HG03108 (cell line): ENCODE data around the gene KRTAP12-3.
"Not testable (repeated sequence)": the region's sequence is repeated elsewhere in the genome, so short reads cannot be mapped to it uniquely, and the experiment has no call there.

Experiments used
- ATAC-seq: cut with Tn5 transposase; IDR thresholded peaks from one replicate; pipeline ENCODE4 v1.9.1; 2021; ENCODE audit warnings: moderate library complexity; ENCODE audit not compliant: unreplicated experiment

The KRTAP12-3 gene

DNA sequence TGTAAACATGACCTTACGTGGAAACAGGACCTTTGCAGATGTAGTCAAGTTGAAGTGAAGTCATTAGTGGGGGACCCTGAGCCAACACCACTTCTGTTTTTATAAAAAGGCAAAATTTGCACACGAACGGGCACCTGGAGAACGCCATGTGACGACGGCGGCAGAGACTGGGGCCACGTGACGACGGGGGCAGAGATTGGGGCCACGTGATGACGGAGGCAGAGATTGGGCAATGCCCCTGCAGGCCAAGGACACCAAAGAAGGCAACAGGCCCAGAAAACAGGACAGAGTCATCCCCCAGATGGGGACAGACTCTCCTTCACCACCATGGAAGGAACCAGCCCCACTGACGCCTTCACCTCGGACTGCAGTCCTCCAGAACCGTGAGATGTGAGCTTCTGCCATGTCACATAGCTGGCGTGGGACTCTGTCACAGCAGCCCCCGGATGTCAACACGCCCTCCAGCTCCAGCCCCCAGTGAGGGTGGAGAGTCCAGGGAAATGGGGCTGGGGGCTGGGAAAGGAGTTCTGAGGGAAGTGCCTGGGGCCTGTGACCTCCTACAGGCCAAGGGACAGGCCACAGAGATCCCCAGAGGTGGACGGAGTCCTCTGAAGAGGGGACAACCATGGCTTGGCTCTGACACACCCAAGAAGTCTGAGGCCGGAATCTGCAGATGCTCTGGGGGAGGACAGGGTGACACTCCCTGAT is 7.3 kb upstream of the KRTAP12-3 start:
- ATAC-seq: no peak

DNA sequence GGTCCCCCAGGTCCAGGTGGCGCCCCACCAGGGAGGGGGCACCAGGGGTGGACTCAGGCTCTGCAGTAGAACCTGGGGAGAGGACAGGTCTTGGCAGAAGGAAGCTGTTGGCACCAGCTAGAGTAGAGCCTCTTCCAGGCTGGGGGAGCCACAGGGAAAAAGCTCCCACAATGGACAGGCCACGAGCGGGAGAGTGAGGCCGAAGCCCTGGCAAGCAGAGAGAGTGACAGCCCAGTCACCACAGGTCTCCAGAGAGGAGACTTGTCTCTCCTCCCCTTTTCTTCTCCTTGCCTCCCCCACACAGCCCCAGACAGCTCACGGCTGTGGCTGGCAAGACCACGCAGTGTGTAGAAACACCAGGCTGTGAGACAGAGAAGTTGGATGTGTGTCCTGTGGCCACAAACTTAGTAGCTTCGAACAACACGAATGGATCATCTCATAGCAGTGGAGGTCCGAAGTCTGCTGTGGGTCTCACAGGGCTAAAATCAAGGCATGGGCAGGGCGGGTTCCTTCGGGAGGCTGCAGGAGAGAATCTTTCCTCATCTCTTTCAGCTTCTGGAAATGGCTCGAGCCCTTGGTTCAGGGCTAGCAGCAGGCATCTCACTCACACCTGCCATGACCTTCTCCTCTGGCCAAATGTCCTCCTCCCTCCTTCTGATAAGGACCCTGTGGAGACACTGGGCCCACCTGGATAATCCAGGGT is 6.6 kb upstream of the KRTAP12-3 start:
- ATAC-seq: no peak

- ATAC-seq: no peak
Observed at GRCh38 chr21:44653123-44653522, 4.6 kb upstream of the KRTAP12-3 start.

- ATAC-seq: no peak
Observed at GRCh38 chr21:44653656-44654575, 3.8 kb upstream of the KRTAP12-3 start.

DNA sequence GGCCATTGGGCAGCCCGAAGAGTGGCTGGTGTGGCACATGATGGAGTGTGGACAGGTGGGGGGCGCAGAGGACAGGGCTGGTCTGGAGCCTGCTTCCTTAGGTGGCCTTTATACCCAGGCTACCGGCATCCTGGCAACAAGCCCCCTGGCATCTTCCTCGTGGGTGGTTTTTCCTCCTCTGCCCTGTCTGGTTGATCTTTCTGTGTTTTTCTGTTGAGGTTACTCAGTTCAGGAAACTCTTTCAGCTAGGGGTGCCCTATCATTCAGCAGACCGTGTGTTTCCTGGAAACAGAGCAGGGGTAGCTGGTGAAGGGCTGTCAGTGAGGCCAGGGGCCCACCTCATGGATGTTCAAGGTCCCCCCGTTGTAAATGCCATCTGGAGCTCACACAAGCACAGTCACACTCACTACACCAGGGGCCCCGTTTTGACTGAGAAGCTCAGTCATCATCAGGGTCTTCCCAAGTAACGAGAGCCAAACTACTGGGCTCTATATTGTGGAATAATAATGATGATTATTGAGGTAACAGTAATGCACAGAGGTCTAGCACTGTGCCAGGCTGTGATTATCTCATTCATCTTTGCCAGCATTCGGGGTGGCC is 3.1 kb upstream of the KRTAP12-3 start, which contains the start of gene KRTAP12-4:
KRTAP12-4 (minus strand) TSS at position 84 of the 600 bp plus-strand sequence; CDS start at position 39, 45 bp downstream.
- no peak for ATAC-seq

GRCh38 chr21:44656868-44657267 is 864 bp upstream of the KRTAP12-3 start:
- no peak for ATAC-seq

- no peak for ATAC-seq
Observed at GRCh38 chr21:44658541-44658910, 794 bp downstream of the KRTAP12-3 start.

DNA sequence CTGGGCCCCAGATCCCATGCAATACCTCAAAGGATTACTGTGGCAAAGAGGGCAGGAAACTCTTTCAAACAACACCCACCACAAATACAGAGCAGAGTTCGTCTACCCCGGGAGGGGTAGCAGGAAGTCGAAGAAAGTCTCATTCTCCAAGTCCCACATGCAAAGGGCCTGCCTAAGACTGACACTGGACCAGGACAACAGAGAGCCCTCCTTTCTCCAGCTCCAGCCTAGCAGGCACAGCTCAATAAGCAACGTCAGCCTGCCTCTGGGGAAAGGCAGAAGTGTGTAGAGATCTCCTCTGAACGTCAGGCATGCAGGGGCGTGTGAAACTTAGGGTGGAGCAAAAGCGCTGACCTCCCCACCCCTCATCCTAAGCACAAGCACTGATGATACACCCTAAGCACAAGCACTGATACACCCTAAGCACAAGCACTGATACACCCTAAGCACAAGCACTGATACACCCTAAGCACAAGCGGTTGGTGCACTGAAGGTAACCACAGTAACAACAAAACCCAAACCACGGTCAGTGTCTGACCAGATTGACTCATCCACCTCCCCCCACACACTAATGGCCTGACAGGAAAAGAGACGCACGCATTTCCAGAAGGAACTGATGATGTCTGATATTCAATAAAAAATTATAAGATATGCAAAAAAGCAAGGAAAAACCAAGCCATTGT is 1.3 kb downstream of the KRTAP12-3 start:
- ATAC-seq: no peak

GRCh38 chr21:44661567-44661966 is 3.8 kb downstream of the KRTAP12-3 start:
- ATAC-seq: not testable (repeated sequence)

GRCh38 chr21:44664691-44665090 is 7.0 kb downstream of the KRTAP12-3 start:
- ATAC-seq: no peak

DNA sequence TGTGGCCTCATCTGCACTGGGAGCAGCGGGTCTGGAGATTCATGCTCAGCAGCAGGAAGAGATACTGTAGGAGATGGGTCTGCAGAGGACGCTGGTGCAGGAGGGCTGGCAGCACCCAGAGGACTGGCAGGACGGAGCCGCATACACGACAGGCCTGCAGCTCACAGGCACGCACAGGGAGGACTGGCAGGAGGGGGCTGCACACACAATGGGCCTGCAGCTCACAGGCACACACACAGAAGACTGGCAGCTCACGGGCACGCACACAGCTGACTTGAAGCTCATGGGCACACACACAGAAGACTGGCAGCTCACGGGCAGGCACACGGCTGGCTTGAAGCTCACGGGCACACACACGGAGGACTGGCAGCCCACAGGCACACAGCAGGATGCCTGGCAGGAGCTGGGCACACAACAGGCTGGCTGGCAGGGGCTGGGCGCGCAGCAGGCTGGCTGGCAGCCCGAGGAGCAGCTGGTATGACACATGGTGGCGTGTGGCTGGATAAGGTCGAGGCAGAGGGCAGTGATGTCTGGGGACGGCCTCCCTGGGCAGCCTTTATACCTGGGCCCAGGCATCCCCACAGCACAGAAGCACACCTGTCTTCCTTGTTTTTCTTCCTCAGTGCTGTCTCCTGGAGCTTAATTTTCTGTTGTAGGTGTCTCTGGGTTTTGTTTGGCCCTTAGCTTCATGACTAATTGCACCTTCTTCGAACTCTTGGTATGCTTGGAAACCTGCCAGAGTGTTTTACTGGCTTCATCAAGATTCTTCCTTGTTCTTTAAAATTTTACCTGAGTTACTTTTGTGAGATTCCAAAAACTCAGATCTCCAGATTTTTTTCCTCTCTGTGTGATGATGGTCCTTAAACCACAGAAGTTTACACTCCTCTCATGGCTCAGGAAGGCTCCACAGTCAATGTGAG is 8.9 kb downstream of the KRTAP12-3 start, which contains the start of gene KRTAP12-2:
KRTAP12-2 (minus strand) TSS at position 527 of the 920 bp plus-strand sequence; CDS start at position 486, 41 bp downstream.
- ATAC-seq: no peak

- ATAC-seq: no peak
Observed at GRCh38 chr21:44667612-44668011, 9.9 kb downstream of the KRTAP12-3 start.

DNA sequence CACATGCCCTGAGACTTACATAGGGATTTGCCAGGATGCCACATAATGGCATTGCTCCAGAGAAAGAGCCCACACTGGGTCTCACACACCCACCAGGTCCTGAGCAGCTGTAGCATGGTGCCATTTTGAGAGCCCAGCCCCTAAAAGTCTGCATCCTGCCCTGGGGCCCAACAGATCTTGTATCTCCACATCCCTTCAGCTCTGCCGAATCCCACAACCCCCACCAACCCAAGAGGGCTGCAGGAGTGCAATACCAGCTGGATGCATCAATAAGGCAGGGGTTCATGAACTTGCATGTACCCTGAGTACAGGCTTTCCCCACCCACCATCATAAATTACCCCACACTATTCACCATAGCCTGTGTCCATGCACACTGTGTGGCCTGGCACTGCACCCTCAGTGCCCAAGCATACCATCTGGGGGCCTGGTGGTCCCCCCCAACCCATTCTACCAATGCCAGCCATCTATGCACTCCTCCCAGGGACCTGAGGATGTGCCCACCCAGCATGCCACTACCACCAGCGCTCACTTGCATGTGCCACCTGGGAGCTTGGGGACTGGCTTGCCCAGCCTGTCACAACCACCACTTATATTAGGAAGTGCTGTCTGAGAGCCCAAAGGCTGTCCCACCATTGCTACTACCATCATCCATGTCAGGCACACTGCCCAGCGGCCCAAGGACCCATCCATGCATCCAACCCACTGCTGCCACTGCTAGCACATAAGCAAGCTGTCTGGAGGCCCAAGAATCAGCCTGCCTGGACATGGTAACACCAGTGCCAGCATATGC is 13.1 kb downstream of the KRTAP12-3 start:
- ATAC-seq: no peak

GRCh38 chr21:44671911-44672310 is 14.2 kb downstream of the KRTAP12-3 start:
- ATAC-seq: no peak

- no peak for ATAC-seq
Observed at GRCh38 chr21:44677881-44678280, 20.1 kb downstream of the KRTAP12-3 start.

DNA sequence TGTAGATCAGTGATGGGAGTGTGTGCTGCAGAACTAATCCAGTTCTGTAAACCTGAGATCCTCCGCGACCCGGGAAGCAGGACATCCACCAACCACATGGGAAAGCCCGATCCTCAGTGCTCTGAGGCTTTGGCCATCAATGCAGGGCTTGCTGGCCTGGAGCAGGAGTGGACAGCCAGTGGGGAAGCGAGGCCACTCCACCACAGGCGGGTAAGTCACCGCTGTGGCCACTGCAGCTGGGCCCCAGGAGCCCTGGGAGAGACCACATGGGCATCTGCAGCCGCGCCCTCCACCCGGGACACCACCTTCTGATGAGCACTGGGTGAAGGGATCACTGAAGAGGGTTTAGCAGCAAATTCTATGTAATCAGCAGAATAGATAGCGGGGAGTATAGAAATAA is 23.4 kb downstream of the KRTAP12-3 start:
- ATAC-seq: no peak

DNA sequence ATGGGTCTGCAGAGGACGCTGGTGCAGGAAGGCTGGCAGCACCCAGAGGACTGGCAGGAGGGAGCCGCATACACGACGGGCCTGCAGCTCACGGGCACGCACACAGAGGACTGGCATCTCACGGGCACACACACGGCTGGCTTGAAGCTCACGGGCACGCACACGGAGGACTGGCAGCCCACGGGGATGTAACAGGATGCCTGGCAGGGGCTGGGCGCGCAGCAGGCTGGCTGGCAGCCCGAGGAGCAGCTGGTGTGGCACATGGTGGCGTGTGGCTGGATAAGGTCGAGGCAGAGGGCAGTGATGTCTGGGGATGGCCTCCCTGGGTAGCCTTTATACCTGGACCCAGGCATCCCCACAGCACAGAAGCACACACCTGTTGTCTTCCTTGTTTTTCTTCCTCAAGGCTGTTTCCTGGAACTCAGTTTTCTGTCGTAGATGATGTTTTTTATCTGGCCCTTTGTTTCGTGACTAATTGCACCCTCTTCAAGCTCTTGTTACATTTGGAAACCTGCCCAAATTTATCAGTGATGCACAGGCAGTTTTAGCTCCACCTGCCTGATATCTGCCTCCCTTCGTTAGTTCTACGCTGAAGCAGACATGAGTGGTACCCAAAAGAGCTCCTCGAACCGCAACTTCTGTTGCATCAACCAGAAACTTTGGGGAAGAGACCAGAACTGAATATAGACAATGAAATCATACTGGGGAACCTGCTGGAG is 24.3 kb downstream of the KRTAP12-3 start, which contains the start of gene KRTAP12-1:
KRTAP12-1 (minus strand) TSS at position 303 of the 719 bp plus-strand sequence; CDS start at position 263, 40 bp downstream.
- ATAC-seq: no peak
